NCI-H128 (cell line): ENCODE measurements around the gene MTMR3.

ENCODE experiments used
- DNase-seq: peaks from one replicate; lab custom pipeline; 2025; ENCODE audit not compliant: unreplicated experiment; lab: John Stamatoyannopoulos, UW

Gene MTMR3

DNA sequence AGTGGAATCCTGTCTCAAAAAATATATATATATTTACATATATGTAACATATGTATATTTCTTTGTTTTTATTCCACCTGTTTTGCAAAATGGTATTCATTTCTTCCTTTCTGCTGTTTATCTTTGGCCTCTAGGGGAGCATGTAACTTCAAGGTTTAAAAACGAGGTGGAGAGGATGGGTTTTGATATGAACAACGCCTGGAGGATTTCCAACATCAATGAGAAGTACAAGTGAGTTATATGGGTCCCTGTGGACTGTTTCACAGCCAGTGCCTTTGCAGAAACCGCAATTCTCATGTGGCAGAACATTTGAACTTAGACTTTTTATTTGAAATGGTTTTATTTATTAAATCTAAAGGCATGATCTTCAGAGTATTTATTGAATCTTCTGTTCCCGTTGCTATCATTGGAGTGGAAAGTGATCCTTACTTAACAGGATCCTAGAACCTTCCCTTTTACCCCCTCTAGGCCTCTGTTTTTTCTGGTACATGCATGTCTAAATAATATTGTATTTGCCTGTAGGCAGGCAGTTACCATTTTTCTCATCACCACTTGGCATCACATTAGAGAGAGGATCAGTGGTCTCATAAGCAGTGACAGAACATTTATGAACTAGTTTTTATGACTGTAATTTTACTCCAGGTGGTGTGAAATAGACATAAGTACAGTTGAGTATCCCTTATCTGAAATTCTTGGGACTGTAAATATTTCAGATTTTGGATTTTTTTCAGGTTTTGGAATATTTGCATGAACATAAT is 115.8 kb downstream of the MTMR3 start:
- DNase-seq, result no peak

DNA sequence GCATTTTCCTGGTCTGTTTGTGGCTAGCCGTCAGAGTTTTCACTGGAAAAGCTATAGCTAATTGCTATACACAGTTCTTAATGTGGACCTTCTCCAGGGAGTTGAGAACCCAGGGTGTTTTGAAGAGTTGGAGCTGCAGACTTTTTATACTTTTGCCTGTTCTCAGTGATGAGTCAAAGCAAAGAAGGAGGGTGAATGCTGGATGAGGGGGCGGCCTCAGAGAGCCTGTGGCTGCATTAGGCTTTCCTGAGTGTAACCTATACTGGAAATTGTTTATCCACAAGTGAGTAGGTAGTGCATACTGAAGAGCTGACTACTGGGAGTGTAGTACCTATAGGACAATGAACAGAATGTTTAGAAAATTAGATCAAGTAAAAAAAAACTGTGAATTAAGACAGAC is 117.6 kb downstream of the MTMR3 start:
- DNase-seq, result no peak

DNA sequence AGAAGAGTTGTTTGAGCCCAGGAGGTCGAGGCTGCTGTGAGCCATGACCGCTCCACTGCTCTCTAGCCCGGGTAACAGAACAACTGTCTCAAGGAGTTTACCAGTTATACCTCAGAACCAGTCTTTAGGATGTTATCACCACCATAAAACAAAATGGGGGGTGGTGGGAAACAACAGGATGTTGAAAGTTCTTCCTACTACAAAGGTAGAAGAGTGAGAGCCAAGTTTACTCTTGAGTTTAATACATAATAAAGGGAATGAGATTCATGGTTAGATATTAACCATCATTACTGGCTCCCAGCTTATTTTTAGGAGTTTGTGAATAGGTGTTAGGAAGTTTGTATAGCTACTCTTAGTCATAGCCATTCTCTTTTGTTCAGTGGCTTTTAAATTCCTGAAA is 118.5 kb downstream of the MTMR3 start:
- no peak for DNase-seq

DNA sequence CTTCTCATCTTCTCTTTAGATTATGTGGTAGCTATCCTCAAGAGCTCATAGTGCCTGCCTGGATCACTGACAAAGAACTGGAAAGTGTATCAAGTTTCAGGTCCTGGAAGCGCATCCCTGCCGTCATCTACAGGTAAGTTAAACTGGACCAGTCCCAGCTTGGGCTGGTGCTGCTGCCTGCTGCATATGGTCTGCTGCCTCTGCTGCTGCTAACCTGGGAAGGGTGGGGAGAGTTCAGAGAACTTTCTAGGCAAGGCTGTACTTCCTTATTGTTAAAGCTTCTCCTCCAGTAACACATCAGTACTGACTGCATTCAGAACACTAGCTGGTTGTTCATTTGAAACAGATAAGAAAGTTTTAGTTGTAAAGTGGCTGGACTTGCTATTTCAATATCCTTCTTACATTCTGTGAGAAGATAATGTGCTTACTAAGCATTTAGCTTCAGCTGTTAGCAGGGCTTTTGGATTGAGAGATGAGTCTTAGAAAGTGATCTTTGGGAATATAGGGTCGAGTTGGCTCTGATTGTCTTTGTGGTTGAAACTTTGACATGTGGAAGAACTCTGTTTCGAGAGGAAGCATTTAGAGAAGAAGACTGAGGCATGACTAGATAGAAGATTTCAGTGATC is 120.0 kb downstream of the MTMR3 start:
- no peak for DNase-seq

DNA sequence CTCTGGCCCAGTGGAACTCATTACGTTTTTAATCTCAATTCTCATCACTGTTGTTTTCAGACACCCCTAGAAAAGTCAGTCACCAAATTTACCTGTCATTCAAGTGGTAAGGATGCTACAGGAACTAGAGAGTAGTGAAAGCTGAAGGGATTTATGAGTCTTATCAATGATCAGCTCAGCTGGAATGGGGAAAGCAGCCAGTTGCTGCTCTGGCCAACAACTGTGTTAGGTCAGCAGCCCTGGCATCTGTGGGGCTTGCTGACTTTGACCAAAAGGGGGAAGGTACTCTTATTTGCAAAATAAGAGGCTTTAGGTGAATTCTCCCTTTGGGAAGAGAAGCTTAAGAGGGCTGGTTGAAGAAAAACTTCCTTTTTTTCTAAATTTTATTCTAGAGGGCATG is 121.1 kb downstream of the MTMR3 start:
- no peak for DNase-seq

DNA sequence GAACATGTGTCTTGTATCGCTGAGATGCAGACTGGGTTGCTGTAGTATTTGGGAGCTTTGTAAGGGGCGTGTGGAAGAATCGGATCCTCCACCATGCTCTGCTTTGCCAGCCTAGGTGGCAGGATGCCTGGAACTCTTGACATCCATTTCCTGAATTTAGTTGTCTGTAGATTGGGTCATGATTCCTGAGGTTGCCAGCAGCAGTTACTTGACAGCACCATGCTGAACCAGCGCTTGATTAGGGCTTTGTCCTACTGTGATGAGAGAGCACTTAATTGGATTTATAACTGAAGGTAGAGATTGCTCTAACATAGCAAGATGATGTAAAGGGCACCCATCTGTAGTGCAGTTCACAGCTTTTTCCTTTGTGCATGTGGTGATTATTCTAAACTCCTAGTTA is 121.7 kb downstream of the MTMR3 start:
- no peak for DNase-seq

DNA sequence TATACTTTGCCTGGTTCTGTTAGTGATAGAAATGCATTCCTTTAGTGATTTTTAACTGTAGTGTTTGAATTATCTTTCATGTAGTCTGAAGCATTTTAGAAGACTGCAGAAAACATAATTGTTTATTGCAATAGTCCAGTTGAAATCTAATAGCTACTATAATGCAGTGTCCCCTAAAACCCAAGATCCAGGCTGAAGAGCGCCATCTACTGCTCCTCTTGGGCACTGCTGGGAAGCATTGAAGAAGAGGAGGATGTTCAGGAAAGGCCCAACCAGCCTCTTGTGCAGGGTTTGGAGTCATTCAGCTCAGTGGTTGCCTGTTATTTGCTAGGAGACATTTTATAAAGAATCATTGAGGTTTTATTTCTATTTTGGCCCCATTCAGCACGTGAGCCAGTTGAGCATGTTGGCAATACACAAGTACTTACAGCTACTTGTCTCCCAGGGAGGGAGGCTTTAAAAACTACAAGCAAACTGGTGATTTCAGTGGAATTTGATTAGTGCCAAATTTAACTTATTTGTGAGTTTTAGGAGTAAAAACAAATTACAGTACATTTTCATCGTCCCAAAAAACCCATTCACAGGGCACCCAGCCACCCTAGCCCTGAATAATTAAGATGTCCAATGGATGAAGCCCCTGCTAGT is 122.4 kb downstream of the MTMR3 start:
- DNase-seq, result peak; percentile 14

DNA sequence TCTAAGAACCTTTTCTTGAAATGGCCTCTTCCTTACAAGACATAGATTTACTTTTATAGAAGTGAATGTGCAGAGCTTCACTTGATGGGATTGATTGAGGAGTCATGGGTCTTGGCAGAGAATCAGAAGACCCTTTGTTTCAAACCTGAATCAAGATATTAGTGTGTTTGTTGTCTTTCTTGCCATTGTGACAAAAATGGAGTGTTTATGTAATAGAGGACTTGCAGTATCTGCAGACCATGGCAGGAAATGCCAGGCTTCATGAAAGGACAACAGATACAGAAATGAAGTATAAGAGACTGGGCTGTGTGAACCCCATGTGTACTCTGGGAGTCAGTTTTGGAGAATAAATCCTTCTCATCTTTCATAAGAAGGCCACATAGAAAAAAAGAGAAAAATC is 124.4 kb downstream of the MTMR3 start:
- no peak for DNase-seq

DNA sequence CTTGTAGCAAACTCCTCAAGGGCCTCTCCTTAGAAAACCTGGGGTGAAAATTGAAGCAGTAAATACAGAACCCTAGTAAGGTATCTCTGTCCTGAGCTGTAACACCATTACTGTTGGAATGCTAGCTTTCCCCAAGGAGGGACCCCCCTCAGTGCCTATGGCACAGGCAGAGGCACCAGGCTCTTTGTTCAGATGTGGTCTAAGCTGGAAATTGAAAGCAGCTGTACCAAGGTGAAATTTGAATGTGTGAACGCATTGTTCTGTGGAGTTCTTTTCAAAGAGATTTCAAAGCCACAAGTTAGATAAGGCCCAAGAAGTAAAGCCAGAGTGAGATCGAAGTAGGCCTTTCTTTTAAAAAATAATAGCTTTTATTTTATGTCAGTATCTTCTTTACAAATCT is 125.4 kb downstream of the MTMR3 start:
- no peak for DNase-seq

DNA sequence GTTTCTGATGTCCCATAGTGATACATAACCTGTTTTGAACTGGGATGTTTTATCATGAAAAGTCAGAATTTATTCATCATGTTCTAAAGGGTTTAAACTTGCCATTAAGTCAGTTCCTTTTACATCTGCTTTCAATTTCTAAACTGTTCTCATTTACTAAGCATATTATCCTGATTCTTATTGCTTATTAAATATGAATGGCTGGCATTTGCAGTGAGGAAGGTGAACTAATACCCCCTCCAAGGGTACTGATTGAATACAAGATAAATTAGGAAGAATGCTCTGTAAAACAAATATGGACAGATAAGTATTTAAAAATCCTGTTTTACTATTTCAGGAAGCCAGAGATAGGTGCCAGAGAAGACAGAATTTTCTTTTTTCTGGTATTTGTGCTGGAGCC is 126.5 kb downstream of the MTMR3 start:
- no peak for DNase-seq

DNA sequence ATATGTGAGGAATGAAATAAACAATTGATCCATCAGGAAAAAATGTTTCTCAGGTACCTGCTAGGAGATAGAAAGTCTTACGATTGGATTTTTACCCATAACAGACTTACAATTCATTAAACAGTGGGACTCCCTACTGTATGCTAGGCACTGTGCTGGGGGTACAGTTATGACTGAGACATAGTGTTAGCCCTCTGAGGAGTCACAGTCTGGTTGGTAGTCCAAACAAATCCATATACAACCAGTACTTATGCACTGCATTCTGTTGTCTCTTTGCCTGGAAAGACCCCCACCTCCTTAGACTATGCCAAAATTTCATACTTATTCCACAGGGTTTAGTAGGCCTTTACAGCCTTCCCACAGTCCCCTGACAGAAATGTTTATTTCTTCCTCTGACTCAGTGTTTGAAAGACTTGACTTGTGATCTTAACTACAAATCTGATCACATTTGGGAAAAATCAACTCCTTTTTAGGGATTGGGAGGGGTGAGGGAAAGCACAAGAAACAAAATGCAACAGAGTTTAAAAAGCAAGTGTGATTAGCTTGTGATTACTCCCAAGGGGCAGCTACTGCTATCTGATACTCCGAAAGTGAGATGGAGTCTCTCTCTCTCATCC is 127.9 kb downstream of the MTMR3 start:
- no peak for DNase-seq

DNA sequence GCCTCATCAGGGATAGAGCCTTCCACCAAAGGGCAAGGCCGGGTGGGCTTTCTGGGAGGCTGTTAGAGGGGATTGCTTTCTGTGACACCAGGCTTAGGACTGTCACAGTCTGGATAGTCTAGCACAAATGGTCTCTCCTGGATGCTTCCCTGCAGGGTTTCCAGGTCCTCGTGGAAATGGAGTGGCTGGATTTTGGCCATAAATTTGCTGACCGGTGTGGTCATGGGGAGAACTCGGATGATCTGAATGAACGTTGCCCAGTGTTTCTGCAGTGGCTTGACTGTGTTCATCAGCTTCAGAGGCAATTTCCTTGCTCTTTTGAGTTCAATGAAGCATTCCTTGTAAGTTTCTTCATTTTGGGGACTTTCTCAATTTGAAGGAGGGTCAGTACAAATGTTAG is 130.2 kb downstream of the MTMR3 start:
- DNase-seq, result no peak

DNA sequence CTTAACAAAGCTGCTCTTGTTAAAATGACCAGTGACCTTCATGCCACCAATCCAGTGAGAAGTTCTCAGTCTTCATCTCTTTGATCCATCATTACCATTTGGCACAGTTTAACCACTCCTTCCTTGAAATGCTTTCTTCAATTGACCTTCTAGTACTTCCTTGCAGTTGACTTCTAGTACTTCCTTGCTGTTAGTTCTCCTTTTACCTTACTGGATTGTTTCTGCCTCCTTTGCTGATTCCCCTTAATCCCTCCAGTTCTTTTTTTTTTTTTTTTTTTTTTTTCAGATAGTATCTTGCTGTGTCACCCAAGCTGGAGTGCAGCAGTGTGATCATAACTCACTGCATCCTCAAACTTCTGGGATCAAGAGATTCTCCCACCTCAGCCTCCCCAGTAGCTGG is 131.3 kb downstream of the MTMR3 start:
- no peak for DNase-seq

DNA sequence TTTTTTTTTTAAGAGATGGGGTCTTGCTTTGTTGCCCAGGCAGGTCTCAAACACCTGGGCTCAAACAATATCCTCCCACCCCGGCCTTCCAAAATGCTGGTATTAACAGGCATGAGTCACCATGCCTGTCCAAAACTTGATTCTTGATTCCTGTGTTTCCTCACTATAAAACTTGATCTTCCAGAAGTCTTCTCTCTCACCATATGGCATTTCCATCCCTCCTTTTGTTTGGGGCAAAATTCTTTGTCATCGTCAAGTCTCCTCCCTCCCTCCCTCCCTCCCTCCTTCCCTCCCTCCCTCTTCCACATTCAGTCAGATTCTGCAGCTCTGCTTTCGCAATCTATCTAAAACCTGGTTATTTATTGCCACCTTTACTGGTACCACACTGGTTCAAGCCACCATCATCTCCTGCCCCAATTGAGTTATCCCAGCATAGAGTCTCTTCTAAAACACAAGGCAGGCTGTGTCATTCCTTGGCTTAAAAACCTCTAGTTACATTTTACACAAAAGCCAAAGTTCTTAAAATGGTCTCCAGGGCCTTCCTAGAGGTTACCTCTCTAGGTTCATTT is 132.3 kb downstream of the MTMR3 start:
- no peak for DNase-seq

DNA sequence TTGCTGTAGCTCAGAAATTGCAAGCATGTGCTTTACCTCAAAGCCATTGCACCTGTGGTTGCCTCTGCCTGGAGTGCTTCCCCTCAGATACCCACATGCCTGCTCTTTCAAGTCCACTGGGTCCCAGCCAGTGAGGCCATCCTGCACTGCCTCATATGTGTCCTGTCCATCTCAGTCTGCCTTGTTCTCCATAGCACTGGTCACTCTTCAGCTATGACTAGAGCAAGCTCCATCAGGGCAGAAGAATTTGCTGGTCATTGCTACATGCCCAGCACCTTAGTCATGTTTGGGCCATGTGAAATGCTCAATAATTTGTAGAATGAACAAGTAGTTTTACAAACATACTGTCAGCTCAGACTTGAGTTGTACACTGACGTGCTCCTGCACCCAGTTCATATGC is 132.9 kb downstream of the MTMR3 start:
- DNase-seq, result no peak

DNA sequence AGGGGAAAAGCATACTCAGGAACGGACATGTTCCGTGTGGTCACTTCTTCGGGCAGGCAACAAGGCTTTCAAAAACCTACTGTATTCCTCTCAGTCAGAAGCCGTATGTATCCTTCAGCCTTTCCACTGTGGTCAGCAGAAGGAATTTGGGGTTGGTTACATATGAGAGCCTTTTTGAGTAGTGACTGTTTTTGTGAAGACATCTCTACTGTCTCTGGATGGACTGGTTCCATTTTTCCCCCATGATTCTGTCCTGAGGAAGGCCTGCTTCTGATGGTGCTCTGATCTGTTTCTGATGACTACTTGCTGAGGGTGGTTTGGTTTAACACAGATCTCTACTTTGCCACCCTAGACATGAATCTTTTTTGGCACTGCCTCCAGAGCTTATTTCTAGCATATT is 133.6 kb downstream of the MTMR3 start:
- DNase-seq, result no peak

DNA sequence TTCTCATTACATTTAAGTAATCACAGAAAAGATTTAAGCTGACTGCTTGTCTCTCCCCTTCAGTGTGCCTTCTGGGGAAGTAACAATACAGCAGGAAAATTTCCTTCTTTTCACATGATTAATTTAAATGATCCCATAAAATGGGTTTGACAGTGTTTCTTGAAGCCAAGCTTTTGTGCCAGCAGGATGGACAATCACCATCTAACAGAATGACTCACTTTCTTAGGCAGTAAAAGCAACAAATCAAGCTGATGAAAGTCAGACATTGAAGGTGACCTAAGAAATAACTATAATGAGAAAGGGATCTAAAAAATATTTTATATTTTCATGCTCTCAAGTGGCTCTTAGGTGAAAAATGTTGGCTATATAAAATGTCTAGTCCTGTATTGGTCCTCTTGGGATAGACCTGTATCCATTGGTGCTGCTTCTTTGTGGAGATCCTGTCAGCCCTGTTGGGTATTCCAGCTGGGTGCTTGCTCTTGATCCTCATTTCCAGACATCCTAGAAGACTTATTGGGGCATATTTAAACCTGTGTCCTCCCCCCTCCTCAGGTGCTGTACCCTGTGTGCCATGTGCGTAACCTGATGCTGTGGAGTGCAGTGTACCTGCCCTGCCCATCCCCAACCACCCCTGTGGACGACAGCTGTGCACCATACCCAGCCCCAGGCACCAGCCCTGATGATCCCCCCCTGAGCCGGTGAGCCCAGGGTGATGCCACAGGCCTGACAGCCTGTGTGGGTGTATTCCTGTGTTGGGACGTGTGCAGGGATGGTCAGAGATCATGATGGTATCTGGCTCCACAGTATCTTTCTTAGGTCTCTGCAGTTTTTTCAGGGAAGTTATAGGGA is 134.6 kb downstream of the MTMR3 start:
- no peak for DNase-seq

DNA sequence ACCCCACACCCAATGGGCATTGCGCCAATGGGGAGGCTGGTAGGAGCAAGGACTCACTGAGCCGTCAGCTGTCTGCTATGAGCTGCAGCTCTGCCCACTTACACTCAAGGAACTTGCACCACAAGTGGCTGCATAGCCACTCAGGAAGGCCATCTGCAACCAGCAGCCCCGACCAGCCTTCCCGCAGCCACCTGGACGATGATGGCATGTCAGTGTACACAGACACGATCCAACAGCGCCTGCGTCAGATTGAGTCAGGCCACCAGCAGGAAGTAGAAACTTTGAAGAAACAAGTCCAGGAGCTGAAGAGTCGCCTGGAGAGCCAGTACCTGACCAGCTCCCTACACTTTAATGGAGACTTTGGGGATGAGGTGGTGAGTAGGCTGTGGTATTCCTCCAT is 137.5 kb downstream of the MTMR3 start:
- DNase-seq, result no peak

DNA sequence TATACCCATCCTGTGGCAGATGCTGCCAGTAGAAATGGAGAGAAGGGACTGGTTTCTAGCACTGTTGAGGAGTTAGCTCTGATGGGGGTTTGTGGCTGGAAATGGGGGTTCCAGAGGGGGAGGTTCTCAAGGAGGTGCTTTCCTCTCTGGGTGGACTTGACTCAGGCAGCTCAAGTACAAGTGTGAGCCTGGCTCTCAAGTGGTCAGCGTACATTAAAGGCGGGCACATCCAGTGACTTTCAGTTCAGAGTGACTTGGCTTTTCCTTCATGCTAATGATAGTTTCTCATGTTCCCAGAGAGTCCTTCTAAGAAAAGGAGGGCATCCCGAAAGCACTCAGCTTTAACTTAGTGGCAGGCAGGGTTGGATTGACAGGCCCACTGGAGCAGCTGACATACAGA is 138.4 kb downstream of the MTMR3 start:
- no peak for DNase-seq

DNA sequence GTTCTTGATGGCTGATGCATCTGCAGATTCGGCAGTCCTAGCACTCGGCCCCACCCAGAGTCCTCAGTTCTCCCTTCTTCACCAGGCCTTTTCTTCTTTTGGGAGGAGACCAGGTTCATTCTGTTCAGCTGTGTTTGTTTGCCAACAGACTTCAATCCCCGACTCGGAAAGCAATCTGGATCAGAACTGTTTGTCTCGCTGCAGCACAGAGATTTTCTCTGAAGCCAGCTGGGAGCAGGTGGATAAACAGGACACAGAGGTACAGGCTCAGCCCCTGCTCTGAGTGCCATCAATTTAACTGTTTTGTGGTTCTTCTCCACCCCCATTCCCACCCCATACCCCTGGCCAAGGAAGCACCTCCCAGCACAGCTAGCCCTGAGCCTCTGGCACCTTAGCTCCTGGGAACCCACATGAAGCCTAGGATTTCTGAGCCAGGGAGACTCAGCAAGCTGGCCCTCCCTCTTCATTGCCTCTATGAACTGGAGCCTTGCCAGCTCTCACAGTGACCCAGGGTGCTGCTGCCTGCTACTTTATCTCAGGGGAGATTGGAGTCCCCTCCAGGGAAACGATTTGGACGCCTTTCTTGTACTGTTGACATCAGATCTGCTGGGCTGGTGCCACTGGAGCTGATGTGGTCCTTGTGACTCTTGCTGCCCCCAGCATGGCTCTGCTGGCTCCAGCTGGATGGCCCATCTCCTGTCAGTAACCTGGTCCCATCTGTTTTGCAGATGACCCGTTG is 139.1 kb downstream of the MTMR3 start:
- DNase-seq, result no peak
